Fibroblast of lung (primary cell): Measurements from ENCODE around the gene SELENOP.

Source experiments
- CTCF ChIP-seq, 2 donors: IDR thresholded peaks in 1 of 2; conservative IDR thresholded peaks in 1 of 2; 1 replicate in 1 of 2; 2 replicates in 1 of 2; pipeline ENCODE4 v1.5.1; 2011 to 2012; ENCODE audit warnings: low read length in 2 of 2, control low read depth in 1 of 2, inconsistent platforms in 1 of 2, low read depth in 1 of 2, mild to moderate bottlenecking in 1 of 2
- EZH2 ChIP-seq: IDR thresholded peaks from 2 replicates; pipeline ENCODE4 v1.5.1; 2012; ENCODE audit warnings: low read length, control low read depth, mild to moderate bottlenecking; ENCODE audit errors: missing control alignments

- TF ChIP-seq CTCF (conservative IDR thresholded peaks at IDR 0.05 in 1 of 2, IDR thresholded peaks at IDR 0.05 in 1 of 2; ENCODE audit: low read depth in 1 of 2, low read length in 2 of 2) (no peak), EZH2 (no peak)
Measured at GRCh38 chr5:42759456-42759855, 52.2 kb downstream of the SELENOP start.
